Measurements from ENCODE around the gene INPP5D.
"Not testable (repeated sequence)": the region's sequence is repeated elsewhere in the genome, so short reads cannot be mapped to it uniquely, and the experiment has no call there.

GRCh38 chr2:233099820-233100191 is 39.7 kb downstream of the INPP5D start:
- not testable (repeated sequence) for TF ChIP-seq CTCF, POLR2AphosphoS5, POLR2A, EP300 (IDR thresholded peaks at IDR 0.05)

Data from stomach (tissue), 4 donors.